GM10266 (cell line): ENCODE measurements around the gene PTTG1IP.

Experiments used
- DNase-seq: peaks from one replicate; pipeline ENCODE4 v3.0.0; 2012; ENCODE audit errors: extremely low spot score
- CTCF ChIP-seq: IDR thresholded peaks from 2 replicates; pipeline ENCODE4 v1.5.1; 2012; ENCODE audit warnings: mild to moderate bottlenecking, low read depth; ENCODE audit not compliant: control insufficient read depth, insufficient read depth; ENCODE audit errors: missing control alignments

PTTG1IP gene

GRCh38 chr21:44831227-44831860 lies 42.1 kb downstream of the PTTG1IP start:
- no peak for TF ChIP-seq CTCF
- DNase-seq = no peak

- TF ChIP-seq CTCF = no peak
- DNase-seq = no peak
Measured at GRCh38 chr21:44829507-44830092, 43.9 kb downstream of the PTTG1IP start.

GRCh38 chr21:44828362-44829056 lies 45.0 kb downstream of the PTTG1IP start:
- no peak for TF ChIP-seq CTCF
- DNase-seq = no peak

- no peak for TF ChIP-seq CTCF
- no peak for DNase-seq
Measured at GRCh38 chr21:44823179-44823660, 50.3 kb downstream of the PTTG1IP start.

GRCh38 chr21:44822484-44823178 lies 50.9 kb downstream of the PTTG1IP start:
- no peak for TF ChIP-seq CTCF
- DNase-seq = no peak

GRCh38 chr21:44820851-44821250 lies 52.6 kb downstream of the PTTG1IP start:
- no peak for DNase-seq
- no peak for TF ChIP-seq CTCF
